Measurements from ENCODE around the gene AKAP6. TPM values are rescaled to one million over a fixed set of nuclear protein-coding genes. Genes with fewer than 3 reads are reported as not detected.

The AKAP6 gene
- total and polyA plus RNA-seq, 8 donors: 3.7 to 7.2 (median 6.0) TPM

DNA sequence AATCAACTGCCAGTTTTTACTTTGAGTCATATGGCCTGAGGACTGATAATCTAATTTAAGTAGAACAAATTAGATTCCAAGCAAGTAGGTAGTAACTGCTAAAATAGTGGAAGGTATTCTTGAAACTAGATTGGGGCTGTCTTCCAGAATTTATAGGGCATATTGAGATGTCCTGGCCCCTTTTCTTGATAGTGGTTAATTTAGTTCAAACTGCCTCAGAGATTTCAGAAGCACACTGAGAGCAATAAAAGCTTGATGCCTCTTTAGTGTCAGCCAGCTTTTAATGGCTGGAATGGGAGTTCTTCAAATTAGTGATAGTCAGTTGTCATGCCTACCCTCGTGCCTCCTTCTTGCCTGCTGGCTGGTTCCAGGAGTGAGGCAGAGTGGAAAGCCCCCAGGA, 120.5 kb downstream of the AKAP6 start:
- intact Hi-C loops (cut with DNase I): no loop called here
- Histone ChIP-seq H3K27me3 (no peaks in the 10 kb centered on the region), H3K27ac (no peak overlapping the region), H3K36me3 (no peaks in the 10 kb centered on the region), H3K4me1 (no peaks in the 10 kb centered on the region), H3K9me3 (no peaks in the 10 kb centered on the region), H3K4me3 (no peak overlapping the region)
- DNase-seq (no peak), ATAC-seq (no peak)
- TF ChIP-seq, protein P1, sequence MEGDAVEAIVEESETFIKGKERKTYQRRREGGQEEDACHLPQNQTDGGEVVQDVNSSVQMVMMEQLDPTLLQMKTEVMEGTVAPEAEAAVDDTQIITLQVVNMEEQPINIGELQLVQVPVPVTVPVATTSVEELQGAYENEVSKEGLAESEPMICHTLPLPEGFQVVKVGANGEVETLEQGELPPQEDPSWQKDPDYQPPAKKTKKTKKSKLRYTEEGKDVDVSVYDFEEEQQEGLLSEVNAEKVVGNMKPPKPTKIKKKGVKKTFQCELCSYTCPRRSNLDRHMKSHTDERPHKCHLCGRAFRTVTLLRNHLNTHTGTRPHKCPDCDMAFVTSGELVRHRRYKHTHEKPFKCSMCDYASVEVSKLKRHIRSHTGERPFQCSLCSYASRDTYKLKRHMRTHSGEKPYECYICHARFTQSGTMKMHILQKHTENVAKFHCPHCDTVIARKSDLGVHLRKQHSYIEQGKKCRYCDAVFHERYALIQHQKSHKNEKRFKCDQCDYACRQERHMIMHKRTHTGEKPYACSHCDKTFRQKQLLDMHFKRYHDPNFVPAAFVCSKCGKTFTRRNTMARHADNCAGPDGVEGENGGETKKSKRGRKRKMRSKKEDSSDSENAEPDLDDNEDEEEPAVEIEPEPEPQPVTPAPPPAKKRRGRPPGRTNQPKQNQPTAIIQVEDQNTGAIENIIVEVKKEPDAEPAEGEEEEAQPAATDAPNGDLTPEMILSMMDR (IDR thresholded peaks at IDR 0.05): no peak

DNA sequence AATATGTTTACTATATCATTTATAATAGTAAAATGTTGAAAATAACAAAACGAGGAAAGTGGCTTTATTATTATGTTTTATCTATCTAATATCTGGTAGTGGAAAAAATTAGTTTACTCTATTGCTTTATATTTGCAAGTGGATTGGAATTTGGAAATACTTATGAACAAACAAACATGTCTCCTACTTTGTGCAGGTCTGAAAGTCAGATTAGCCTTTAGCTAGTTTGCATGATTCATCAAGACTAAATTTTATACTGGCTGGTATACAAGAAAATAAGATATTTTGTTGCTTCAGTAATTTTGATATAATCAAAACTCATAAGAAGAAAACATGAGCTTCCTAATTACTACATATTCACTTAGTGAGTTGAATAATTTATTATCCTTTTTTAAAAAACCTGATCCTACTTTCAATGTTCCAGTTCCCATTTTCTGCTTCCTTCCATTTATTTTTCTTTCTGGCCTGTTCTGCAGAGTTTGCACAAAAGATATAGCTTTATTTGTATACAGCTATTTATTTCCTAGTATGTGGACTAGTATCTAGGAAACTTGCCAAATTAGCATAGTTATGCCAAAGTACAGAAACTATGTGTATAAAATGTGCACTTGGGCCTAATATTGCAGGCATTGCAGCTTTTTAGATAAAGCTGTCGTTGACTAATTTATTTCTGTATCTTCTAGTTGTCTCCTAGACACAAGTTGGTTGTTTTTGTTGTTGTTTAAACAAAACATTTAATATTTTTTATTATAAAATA, 122.0 kb downstream of the AKAP6 start:
- Histone ChIP-seq H3K27me3 (no peaks in the 10 kb centered on the region), H3K4me1 (no peaks in the 10 kb centered on the region), H3K9me3 (no peaks in the 10 kb centered on the region), H3K36me3 (no peaks in the 10 kb centered on the region), H3K27ac (no peak overlapping the region), H3K4me3 (no peak overlapping the region)
- no peak for ATAC-seq
- TF ChIP-seq, protein P1 (IDR thresholded peaks at IDR 0.05): no peak
- intact Hi-C loops (cut with DNase I): no loop called here
- peak in 2 of 4 donors; percentile 63 to 77 for DNase-seq

DNA sequence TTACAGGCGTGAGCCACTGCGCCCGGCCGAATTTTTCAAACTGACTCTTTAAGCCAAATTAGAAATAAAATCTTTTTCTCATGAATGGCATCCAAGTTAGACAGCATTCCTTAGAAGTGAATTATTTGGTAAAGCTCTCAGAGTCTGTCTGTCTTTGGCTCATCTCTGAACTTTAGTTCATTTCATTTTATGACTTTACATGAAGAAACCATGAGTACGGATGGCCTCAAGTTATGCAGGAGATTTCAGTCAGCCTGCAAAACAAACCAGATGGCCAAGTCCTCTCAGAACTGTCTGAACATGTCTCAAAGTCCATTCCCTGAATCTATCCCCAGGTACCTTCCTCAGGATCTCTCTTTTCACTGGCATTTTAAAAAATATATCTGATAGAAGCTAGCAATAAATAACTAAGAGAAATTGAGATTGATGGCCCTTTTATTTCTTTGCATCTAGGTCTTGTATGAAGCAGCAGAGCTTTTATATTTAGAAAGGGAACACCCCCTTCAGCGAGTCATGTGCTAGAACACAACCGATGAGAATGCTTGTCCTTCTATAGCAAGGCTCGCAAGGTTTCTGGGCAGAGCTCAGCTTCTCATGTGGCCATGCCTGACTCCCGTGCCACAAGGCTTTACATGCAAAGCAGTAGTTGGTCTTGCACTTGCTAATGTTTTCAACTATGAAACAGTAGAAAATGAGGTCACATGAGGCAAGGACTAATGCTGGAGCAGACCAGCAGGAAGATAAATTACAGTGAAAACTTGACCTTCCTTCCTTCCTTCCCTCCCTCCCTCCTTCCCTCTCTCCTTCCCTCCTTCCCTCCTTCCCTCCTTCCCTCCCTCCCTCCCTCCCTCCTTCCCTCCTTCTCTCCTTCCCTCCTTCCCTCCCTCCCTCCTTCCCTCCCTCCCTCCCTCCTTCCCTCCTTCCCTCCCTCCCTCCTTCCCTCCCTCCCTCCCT, 125.0 kb downstream of the AKAP6 start:
- Histone ChIP-seq H3K4me3 (no peak overlapping the region), H3K36me3 (no peaks in the 10 kb centered on the region), H3K27me3 (no peaks in the 10 kb centered on the region), H3K27ac (no peak overlapping the region), H3K9me3 (no peaks in the 10 kb centered on the region), H3K4me1 (no peaks in the 10 kb centered on the region)
- DNase-seq (no peak), ATAC-seq (no peak)
- TF ChIP-seq, protein P1 (IDR thresholded peaks at IDR 0.05): no peak
- intact Hi-C loops (cut with DNase I): no loop called here

DNA sequence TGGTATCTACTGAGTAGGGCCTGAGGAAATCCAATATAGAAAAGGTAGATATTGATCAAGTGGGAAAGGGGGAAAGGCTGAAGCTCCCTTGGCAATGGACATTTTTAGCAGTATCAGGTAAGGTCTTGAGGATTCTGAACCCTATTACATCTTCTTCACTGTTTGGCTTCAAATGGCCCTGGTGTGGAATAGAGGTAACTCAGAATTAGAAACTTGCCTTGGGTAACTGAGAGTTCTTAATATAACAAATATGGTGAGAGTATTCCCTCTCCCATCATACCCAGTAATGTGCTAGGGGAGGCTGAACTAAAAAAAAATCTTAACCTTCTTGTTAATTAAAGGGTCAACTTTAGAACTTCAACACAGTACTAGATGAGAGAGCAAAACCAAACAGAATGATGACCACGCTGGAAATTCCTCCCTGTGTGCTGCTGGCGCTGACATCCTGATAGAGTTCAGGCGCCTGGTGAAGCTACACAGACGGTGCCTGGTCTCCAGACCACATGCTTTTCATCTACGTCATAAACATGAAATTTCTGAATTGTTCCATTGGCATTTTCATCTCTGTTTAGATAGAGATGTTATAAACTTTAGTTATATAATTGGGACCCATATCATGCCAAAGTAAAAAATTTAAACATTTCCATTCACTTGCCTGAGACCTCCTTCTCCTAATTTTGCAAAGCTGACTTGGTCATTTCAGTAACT, 128.3 kb downstream of the AKAP6 start:
- intact Hi-C loops (cut with DNase I): no loop called here
- ATAC-seq (peak; percentile 25), DNase-seq (peak in 2 of 4 donors; percentile 66 to 77)
- Histone ChIP-seq H3K9me3 (peaks cover 0 to 2% of the 10 kb centered on the region in 2 donors), H3K4me1 (no peaks in the 10 kb centered on the region), H3K27me3 (no peaks in the 10 kb centered on the region), H3K4me3 (no peak overlapping the region), H3K36me3 (no peaks in the 10 kb centered on the region), H3K27ac (peak overlapping the region in 1 of 2 donors; percentile 2)
- TF ChIP-seq, protein P1 (IDR thresholded peaks at IDR 0.05): no peak
